Thoracic aorta (tissue), 2 donors: Measurements from ENCODE around the gene RXFP1. TPM values are rescaled to one million over a fixed set of nuclear protein-coding genes. Genes with fewer than 3 reads are reported as not detected.

Experiments
- ATAC-seq: fragments of 150-250 bp; one replicate; pipeline ENCODE4 v1.8.0; 2017; ENCODE audit warnings: low read depth; ENCODE audit not compliant: insufficient number of reproducible peaks, low FRiP score
- DNase-seq: peaks from one replicate; pipeline ENCODE4 v3.0.0-alpha.2; 2020; ENCODE audit warnings: low spot score
- H3K27ac ChIP-seq, 2 donors: fragments of 200-600 bp; sonication (generic); 1 replicate in 1 of 2; 2 replicates in 1 of 2; pipeline ENCODE4 v1.5.1; 2016; ENCODE audit warnings: mild to moderate bottlenecking in 2 of 2, moderate library complexity in 2 of 2
- H3K27me3 ChIP-seq: fragments of 200-600 bp; sonication (generic); replicated peaks from 2 replicates; pipeline ENCODE4 v1.6.0; 2016; ENCODE audit warnings: mild to moderate bottlenecking; ENCODE audit not compliant: insufficient read depth
- H3K36me3 ChIP-seq: fragments of 200-600 bp; sonication (generic); one replicate; pipeline ENCODE4 v1.5.1; 2016
- H3K4me1 ChIP-seq, 2 donors: fragments of 200-600 bp; sonication (generic); 1 replicate in 1 of 2; 2 replicates in 1 of 2; pipeline versions ENCODE4 v1.5.1 to v1.6.0; 2016; ENCODE audit warnings: low read depth in 2 of 2, mild to moderate bottlenecking in 1 of 2; ENCODE audit not compliant: control insufficient read depth in 1 of 2
- H3K4me3 ChIP-seq: fragments of 200-600 bp; sonication (generic); 2 replicates; pipeline ENCODE4 v1.5.1; 2016; ENCODE audit warnings: mild to moderate bottlenecking
- H3K9me3 ChIP-seq: fragments of 200-600 bp; sonication (generic); 2 replicates; pipeline ENCODE4 v1.5.1; 2016
- CTCF ChIP-seq: fragments of 200-600 bp; sonication (generic); IDR thresholded peaks from one replicate; pipeline ENCODE4 v1.5.1; 2019; ENCODE audit warnings: antibody characterized with exemption
- total RNA-seq, 2 donors: library from RNA; depleted of rRNA; stranded (reverse); fragments of >200 nt; gene quantifications; one replicate each; pipeline versions ENCODE4 v1.1.0 to v1.2.3, GENCODE V29; 2016

RXFP1 gene
- total RNA-seq, 2 donors from 2014 or later = 0.35 to 9.6 TPM

GRCh38 chr4:158681629-158682028, 159.9 kb downstream of the RXFP1 start:
- TF ChIP-seq CTCF = no peak
- H3K9me3 ChIP-seq = no peaks in the 10 kb centered on the region
- DNase-seq (no peak), ATAC-seq (no peak)
- H3K27me3 ChIP-seq = no peaks in the 10 kb centered on the region
- peaks cover 3% of the 10 kb centered on the region for H3K36me3 ChIP-seq
- no peak overlapping the region for H3K4me3 ChIP-seq
- H3K27ac ChIP-seq = no peak overlapping the region
- no peaks in the 10 kb centered on the region for H3K4me1 ChIP-seq

GRCh38 chr4:158682066-158682465, 160.4 kb downstream of the RXFP1 start:
- Histone ChIP-seq H3K9me3 (no peaks in the 10 kb centered on the region), H3K4me3 (no peak overlapping the region), H3K27me3 (no peaks in the 10 kb centered on the region), H3K36me3 (peaks cover 3% of the 10 kb centered on the region), H3K27ac (no peak overlapping the region), H3K4me1 (no peaks in the 10 kb centered on the region)
- ATAC-seq (no peak), DNase-seq (no peak)
- TF ChIP-seq CTCF = no peak

DNA sequence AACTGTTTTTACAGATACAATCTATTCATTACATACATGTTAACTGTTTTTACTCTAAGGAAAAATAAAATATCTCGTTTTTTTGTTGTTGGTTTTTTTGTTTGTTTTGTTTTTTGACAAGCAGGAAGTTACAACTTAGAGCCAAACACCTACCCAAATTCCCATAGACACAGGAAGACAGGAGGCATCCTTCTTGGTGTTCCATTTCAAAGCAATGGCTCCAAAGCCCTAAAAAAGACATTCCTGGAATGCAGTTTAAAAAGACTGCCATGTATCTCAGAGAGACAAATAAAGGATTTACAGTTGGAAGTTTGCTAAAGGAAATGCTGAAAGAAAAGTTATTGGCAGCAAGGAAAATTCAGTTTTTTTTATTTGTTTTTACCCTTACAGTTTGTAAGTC, 167.1 kb downstream of the RXFP1 start:
- no peaks in the 10 kb centered on the region for H3K27me3 ChIP-seq
- H3K4me3 ChIP-seq = no peak overlapping the region
- H3K4me1 ChIP-seq = no peaks in the 10 kb centered on the region
- H3K36me3 ChIP-seq = peaks cover 15% of the 10 kb centered on the region
- no peak for TF ChIP-seq CTCF
- DNase-seq (no peak), ATAC-seq (no peak)
- H3K27ac ChIP-seq = no peak overlapping the region
- H3K9me3 ChIP-seq = no peaks in the 10 kb centered on the region

Other genes with a start within 250 kb of the RXFP1 start
- gene C4orf46, start 150.0 kb downstream of the RXFP1 start, total RNA-seq = 1 to 10 TPM; 3.0 to 7.3 TPM
- gene ETFDH, start 150.4 kb downstream of the RXFP1 start, total RNA-seq = 10 to 100 TPM; 15.6 to 18.6 TPM
- 10 to 100 TPM in 1 of 2 donors, 1 to 10 TPM in 1; 8.3 to 12.8 TPM for gene PPID, start 201.5 kb downstream of the RXFP1 start, total RNA-seq
- 100 to 1,000 TPM in 1 of 2 donors, 10 to 100 TPM in 1; 47.9 to 121 TPM for gene FNIP2, start 247.1 kb downstream of the RXFP1 start, total RNA-seq